A549 treated with RU486 at 1 μM for 4 hours (cell line): ENCODE data around the gene FADS3. TPM values are rescaled to one million over a fixed set of nuclear protein-coding genes. Genes with fewer than 3 reads are reported as not detected.

ENCODE experiments used
- total RNA-seq: library from RNA; stranded (reverse); fragments of 200-300 nt; extraction: Qiagen RNA extraction; gene quantifications from 5 replicates; pipeline ENCODE4 v1.2.3, GENCODE V29; 2022; ENCODE audit warnings: low read depth

FADS3 gene
- total RNA-seq, result 36.6 to 56.0 TPM (median 51.2 TPM) in 5 replicates

GRCh38 chr11:61891331-61892084, at the start of gene FADS3:
FADS3 (minus strand) TSS chr11:61891545; CDS start chr11:61891381, 164 bp downstream.

DNA sequence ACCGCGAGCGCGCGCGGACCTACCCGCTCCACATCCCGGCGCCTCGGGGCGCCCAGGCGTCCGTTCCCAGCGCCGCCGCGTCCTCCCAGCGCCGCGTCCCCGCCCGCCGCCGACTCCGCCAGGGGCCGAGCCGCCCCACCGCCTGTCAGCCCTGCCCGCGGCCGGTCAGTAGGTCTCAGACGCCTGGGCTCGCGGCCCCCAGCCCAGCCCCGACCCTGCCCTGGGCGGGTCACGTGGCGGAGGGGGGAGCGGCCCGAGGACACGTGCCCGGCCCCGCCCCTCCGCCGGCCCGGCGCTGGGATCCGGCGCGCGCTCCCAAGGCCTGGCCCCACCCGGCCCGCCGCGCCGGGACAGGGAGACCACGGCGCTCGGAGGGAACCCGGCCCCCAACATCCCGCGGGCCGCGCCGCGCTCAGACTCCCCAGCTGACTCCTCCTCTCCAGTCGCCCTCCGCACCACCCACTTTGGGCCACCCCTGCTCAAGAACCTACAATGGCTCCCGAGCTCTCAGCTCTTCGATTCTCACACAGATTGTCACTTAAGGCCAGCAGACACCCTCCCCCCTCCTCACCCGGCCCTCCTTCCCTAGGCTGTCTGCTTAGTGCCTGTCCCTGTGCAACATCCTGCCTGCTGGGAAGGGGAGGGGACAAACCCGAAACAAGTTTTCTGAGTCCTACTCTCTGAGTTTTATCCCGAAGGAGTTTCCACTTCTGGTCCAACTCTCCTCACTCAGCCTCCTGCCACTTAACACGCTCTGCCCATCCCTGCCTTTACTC, 26.2 kb upstream of the FADS3 start, which contains the start of gene RAB3IL1:
Gene RAB3IL1 (minus strand): TSS at position 233 of the 776 bp plus-strand sequence. CDS start 199 bp downstream, at position 34.

GRCh38 chr11:61827571-61828378, 63.6 kb downstream of the FADS3 start, which contains the start of gene FADS2:
FADS2 (plus strand) TSS chr11:61828300; CDS start chr11:61828391, 91 bp downstream.

Other genes starting within 250 kb of the FADS3 start
- 3.7 to 6.4 TPM (median 5.9 TPM) in 5 replicates for gene DAGLA, start 211.2 kb downstream of the FADS3 start, total RNA-seq
- 14.8 to 23.0 TPM (median 19.8 TPM) in 5 replicates for gene MYRF, start 138.9 kb downstream of the FADS3 start, total RNA-seq
- 208 to 286 TPM (median 223 TPM) in 5 replicates for gene TMEM258, start 98.9 kb downstream of the FADS3 start, total RNA-seq
- 99.3 to 124 TPM (median 107 TPM) in 5 replicates for gene FEN1, start 98.6 kb downstream of the FADS3 start, total RNA-seq
- 122 to 153 TPM (median 139 TPM) in 5 replicates for gene FADS1, start 74.5 kb downstream of the FADS3 start, total RNA-seq
- gene FADS2, start 63.2 kb downstream of the FADS3 start, total RNA-seq, result 246 to 335 TPM (median 271 TPM) in 5 replicates
- 10.2 to 13.2 TPM (median 12.8 TPM) in 5 replicates for gene RAB3IL1, start 26.0 kb upstream of the FADS3 start, total RNA-seq
- 0.91 to 2.3 TPM (median 1.4 TPM) in 5 replicates for gene BEST1, start 58.8 kb upstream of the FADS3 start, total RNA-seq
- gene FTH1, start 76.1 kb upstream of the FADS3 start, total RNA-seq, result 10,403 to 19,287 TPM (median 17,849 TPM) in 5 replicates
- 47.3 to 60.0 TPM (median 51.1 TPM) in 5 replicates for gene INCENP, start 232.5 kb upstream of the FADS3 start, total RNA-seq